ENCODE measurements around the gene C1orf174.
"Not testable (repeated sequence)": the region's sequence is repeated elsewhere in the genome, so short reads cannot be mapped to it uniquely, and the experiment has no call there.

Gene C1orf174

DNA sequence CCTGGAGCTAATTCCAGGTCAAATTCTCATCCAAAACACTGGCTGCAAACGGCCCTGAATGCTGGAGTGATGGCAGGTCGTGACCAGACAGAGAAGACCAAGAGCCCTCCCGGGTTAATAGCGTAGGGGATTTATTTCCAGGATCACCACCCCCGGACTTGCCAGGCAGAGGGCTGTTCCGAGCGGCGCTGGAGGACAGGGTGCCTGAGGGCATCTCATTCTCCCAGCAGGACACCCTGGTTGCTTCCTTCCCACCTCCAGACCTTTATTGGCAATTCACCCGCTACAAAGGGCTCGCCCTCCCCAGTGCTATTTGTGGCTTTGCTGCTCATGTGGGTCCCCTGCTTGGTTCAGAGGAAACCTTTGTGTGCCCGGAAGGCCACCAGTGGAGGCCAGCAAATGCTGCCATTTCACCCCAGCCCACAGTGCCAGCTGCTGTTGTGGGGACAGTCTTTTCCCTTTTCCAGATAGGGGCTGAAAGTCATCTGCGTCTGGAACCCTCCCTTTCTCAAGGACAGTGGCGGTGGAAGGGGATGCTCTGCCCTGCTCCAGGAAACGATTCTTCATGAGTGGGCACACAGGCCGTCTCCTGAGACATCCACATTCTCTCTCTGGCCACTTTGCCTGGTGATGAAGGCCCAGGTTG lies 19.0 kb upstream of the C1orf174 start:
- TF ChIP-seq ZNF70 (CRISPR knock-in tag; IDR thresholded peaks at IDR 0.05) (no peak), PATZ1 (CRISPR knock-in tag; IDR thresholded peaks at IDR 0.05; ENCODE audit: borderline replicate concordance) (no peak), ARNTL (CRISPR knock-in tag; IDR thresholded peaks at IDR 0.05; ENCODE audit: borderline replicate concordance, low read depth) (no peak), PPARA (CRISPR knock-in tag; IDR thresholded peaks at IDR 0.05; ENCODE audit: borderline replicate concordance) (no peak), RARB (CRISPR knock-in tag; IDR thresholded peaks at IDR 0.05) (no peak), OSR1 (CRISPR knock-in tag; IDR thresholded peaks at IDR 0.05) (no peak), ISL1 (CRISPR knock-in tag; IDR thresholded peaks at IDR 0.05) (no peak), GLIS3 (CRISPR knock-in tag; IDR thresholded peaks at IDR 0.05) (no peak), ZC3H10 (CRISPR knock-in tag; IDR thresholded peaks at IDR 0.05) (no peak), SNAI2 (CRISPR knock-in tag; IDR thresholded peaks at IDR 0.05) (no peak), ZFP30 (CRISPR knock-in tag; IDR thresholded peaks at IDR 0.05) (no peak), POU6F1 (CRISPR knock-in tag; IDR thresholded peaks at IDR 0.05; ENCODE audit: borderline replicate concordance, low read depth) (no peak), BACH2 (CRISPR knock-in tag; IDR thresholded peaks at IDR 0.05; ENCODE audit: borderline replicate concordance) (no peak), ZNF8 (CRISPR knock-in tag; IDR thresholded peaks at IDR 0.05) (no peak)
- TF ChIP-seq, protein P1, sequence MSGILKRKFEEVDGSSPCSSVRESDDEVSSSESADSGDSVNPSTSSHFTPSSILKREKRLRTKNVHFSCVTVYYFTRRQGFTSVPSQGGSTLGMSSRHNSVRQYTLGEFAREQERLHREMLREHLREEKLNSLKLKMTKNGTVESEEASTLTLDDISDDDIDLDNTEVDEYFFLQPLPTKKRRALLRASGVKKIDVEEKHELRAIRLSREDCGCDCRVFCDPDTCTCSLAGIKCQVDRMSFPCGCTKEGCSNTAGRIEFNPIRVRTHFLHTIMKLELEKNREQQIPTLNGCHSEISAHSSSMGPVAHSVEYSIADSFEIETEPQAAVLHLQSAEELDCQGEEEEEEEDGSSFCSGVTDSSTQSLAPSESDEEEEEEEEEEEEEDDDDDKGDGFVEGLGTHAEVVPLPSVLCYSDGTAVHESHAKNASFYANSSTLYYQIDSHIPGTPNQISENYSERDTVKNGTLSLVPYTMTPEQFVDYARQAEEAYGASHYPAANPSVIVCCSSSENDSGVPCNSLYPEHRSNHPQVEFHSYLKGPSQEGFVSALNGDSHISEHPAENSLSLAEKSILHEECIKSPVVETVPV (CRISPR knock-in tag; IDR thresholded peaks at IDR 0.05): no peak
- TF ChIP-seq, protein P2, sequence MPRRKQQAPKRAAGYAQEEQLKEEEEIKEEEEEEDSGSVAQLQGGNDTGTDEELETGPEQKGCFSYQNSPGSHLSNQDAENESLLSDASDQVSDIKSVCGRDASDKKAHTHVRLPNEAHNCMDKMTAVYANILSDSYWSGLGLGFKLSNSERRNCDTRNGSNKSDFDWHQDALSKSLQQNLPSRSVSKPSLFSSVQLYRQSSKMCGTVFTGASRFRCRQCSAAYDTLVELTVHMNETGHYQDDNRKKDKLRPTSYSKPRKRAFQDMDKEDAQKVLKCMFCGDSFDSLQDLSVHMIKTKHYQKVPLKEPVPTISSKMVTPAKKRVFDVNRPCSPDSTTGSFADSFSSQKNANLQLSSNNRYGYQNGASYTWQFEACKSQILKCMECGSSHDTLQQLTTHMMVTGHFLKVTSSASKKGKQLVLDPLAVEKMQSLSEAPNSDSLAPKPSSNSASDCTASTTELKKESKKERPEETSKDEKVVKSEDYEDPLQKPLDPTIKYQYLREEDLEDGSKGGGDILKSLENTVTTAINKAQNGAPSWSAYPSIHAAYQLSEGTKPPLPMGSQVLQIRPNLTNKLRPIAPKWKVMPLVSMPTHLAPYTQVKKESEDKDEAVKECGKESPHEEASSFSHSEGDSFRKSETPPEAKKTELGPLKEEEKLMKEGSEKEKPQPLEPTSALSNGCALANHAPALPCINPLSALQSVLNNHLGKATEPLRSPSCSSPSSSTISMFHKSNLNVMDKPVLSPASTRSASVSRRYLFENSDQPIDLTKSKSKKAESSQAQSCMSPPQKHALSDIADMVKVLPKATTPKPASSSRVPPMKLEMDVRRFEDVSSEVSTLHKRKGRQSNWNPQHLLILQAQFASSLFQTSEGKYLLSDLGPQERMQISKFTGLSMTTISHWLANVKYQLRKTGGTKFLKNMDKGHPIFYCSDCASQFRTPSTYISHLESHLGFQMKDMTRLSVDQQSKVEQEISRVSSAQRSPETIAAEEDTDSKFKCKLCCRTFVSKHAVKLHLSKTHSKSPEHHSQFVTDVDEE (CRISPR knock-in tag; IDR thresholded peaks at IDR 0.05): no peak
- ATAC-seq: no peak

DNA sequence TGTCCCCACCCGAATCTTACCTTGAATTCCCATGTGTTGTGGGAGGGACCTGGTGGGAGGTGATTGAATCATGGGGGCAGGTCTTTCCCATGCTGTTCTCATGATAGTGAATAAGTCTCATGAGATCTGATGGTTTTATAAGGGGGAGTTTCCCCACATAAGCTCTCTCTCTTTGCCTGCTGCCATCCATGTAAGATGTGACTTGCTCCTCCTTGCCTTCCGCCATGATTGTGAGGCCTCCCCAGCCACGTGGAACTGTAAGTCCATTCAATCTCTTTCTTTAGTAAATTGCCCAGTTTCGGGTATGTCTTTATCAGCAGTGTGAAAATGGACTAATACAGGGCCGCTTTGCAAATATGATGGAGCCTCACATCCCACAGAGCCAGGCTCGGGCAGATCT lies 18.3 kb upstream of the C1orf174 start:
- not testable (repeated sequence) for ATAC-seq

DNA sequence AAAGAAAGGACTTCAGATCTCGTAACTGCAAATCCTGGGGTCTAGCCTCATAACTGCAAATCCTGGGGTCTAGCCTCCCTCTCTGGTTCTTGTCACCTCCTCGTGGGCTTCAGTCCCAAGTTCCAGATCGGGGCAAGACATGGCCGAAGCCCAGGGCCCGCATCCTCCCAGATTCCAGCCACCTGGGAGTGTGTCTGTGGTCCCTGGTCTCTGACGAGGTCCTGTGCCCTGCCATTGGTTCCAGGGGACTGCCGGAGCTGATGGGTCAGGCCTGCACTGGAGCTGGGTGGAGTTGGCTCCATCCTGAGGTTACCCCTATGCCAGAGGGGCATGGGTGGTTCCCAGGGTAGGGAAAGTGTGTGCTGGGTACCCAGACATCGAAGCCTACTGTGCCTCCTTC lies 17.7 kb upstream of the C1orf174 start:
- ATAC-seq: no peak
- TF ChIP-seq CSDC2 (CRISPR knock-in tag; IDR thresholded peaks at IDR 0.05) (no peak), ESRRG (CRISPR knock-in tag; IDR thresholded peaks at IDR 0.05) (no peak), ZFP30 (CRISPR knock-in tag; IDR thresholded peaks at IDR 0.05) (no peak), ZNF565 (CRISPR knock-in tag; conservative IDR thresholded peaks at IDR 0.05; ENCODE audit: low read depth) (no peak), ZNF70 (CRISPR knock-in tag; IDR thresholded peaks at IDR 0.05) (no peak)

DNA sequence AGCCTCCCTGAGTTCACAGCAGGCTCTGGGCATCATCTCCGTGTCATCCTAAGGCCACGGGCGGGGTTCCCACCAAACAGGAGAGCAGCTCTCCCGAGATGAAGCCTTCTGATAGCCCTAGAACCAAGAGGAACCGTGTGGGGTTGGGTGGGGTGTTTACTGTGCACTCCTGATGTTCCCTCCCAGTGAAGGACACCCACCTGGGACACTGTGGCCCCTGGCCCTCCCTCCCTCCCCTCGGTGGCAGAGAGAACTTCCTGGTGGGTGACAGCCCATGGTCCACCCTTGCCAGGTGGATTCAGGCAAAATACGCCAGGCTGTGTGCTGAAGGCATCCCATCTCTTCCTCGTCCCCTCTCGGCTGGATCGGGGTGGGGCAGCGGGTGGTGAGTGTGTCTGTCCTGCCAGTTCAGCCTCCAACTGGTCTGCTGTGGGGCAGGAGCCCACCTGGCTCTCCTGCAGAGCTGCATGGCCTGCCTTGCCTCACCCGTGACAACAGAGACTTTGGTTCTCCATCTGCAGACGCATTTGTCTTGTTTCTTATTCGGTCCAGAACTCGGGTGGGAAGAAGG lies 15.6 kb upstream of the C1orf174 start:
- TF ChIP-seq, protein P1 (CRISPR knock-in tag; IDR thresholded peaks at IDR 0.05): no peak
- TF ChIP-seq ESRRG (CRISPR knock-in tag; IDR thresholded peaks at IDR 0.05) (no peak), TCF4 (CRISPR knock-in tag; IDR thresholded peaks at IDR 0.05; ENCODE audit: borderline replicate concordance) (no peak), CSDC2 (CRISPR knock-in tag; IDR thresholded peaks at IDR 0.05) (no peak), PATZ1 (CRISPR knock-in tag; IDR thresholded peaks at IDR 0.05; ENCODE audit: borderline replicate concordance) (no peak), ZC3H10 (CRISPR knock-in tag; IDR thresholded peaks at IDR 0.05) (no peak), ZFP3 (CRISPR knock-in tag; IDR thresholded peaks at IDR 0.05) (no peak), ARNTL (CRISPR knock-in tag; IDR thresholded peaks at IDR 0.05; ENCODE audit: borderline replicate concordance, low read depth) (no peak), ZFP30 (CRISPR knock-in tag; IDR thresholded peaks at IDR 0.05) (no peak), SNAI2 (CRISPR knock-in tag; IDR thresholded peaks at IDR 0.05) (no peak)
- ATAC-seq: no peak
